HepG2 (cell line): ENCODE results near the gene FGFR3. TPM values are rescaled to one million over a fixed set of nuclear protein-coding genes. Genes with fewer than 3 reads are reported as not detected.

Experiments used
- IRF9 ChIP-seq: sonication (generic); formaldehyde crosslinking; IDR thresholded peaks from 2 replicates; pipeline ENCODE4 v1.8.0; 2022; ENCODE audit warnings: missing genetic modification reagents, mild to moderate bottlenecking, borderline replicate concordance
- NFKB2 ChIP-seq: sonication (generic); formaldehyde crosslinking; IDR thresholded peaks from 2 replicates; pipeline ENCODE4 v1.4.0; 2020; ENCODE audit warnings: missing genetic modification reagents, borderline replicate concordance
- PAXIP1 ChIP-seq: sonication (generic); formaldehyde crosslinking; conservative IDR thresholded peaks from 2 replicates; pipeline ENCODE4 v1.4.0; 2020; ENCODE audit warnings: mild to moderate bottlenecking, missing genetic modification reagents, moderate library complexity
- TAF1 ChIP-seq: sonication (generic); formaldehyde crosslinking; IDR thresholded peaks from 2 replicates; pipeline ENCODE4 v1.4.0; 2020; ENCODE audit warnings: missing genetic modification reagents
- THAP9 ChIP-seq: sonication (generic); formaldehyde crosslinking; IDR thresholded peaks from 2 replicates; pipeline ENCODE4; 2020; ENCODE audit warnings: missing genetic modification reagents, mild to moderate bottlenecking, borderline replicate concordance
- ZNF383 ChIP-seq: sonication (generic); formaldehyde crosslinking; IDR thresholded peaks from 2 replicates; pipeline ENCODE4 v1.4.0; 2020; ENCODE audit warnings: missing genetic modification reagents, mild to moderate bottlenecking, borderline replicate concordance
- ZNF44 ChIP-seq: sonication (generic); formaldehyde crosslinking; IDR thresholded peaks from 2 replicates; pipeline ENCODE4 v1.5.1; 2020; ENCODE audit warnings: mild to moderate bottlenecking, missing genetic modification reagents
- ZNF776 ChIP-seq: sonication (generic); formaldehyde crosslinking; IDR thresholded peaks from 2 replicates; pipeline ENCODE4 v1.4.0; 2020; ENCODE audit warnings: mild to moderate bottlenecking, missing genetic modification reagents
- ZNF788 ChIP-seq: sonication (generic); formaldehyde crosslinking; IDR thresholded peaks from 2 replicates; pipeline ENCODE4 v1.5.0; 2020; ENCODE audit warnings: mild to moderate bottlenecking, missing genetic modification reagents, borderline replicate concordance
- polyA plus RNA-seq, 8 experiments: library from polyadenylated mRNA; depleted of rRNA in 3 of 8; stranded (reverse) in 7 of 8; unstranded in 1 of 8; fragments of >200 nt; fragmentation: Illumina TruSeq in 4 of 8; extraction: Trizol in 4 of 8; gene quantifications; 2 replicates each; pipeline versions ENCODE4 v1.2.1 to v1.2.3, GENCODE V29; 2011 to 2016; ENCODE audit warnings: low read depth in 4 of 8, missing spikeins in 1 of 8, mixed read lengths in 1 of 8; ENCODE audit not compliant: insufficient read depth in 1 of 8
- total RNA-seq, 5 experiments: library from RNA; depleted of rRNA; stranded (reverse); fragments of >200 nt; fragmentation: Illumina TruSeq; extraction: Trizol; gene quantifications; 2 replicates each; pipeline ENCODE4 v1.2.3, GENCODE V29; 2016; ENCODE audit warnings: low read depth in 1 of 5
- TF ChIP-seq, protein P1 (sequence below): sonication (generic); formaldehyde crosslinking; conservative IDR thresholded peaks from 2 replicates; pipeline ENCODE4 v1.8.0; 2022; ENCODE audit warnings: mild to moderate bottlenecking, moderate library complexity, missing genetic modification reagents
- TF ChIP-seq, protein P2 (sequence below): IDR thresholded peaks from 2 replicates; pipeline ENCODE4 v1.6.1; 2016; ENCODE audit warnings: mild to moderate bottlenecking, missing biosample characterization, missing genetic modification reagents
- TF ChIP-seq, protein P3 (sequence below): sonication (generic); formaldehyde crosslinking; IDR thresholded peaks from 2 replicates; pipeline ENCODE4 v1.4.0; 2020; ENCODE audit warnings: mild to moderate bottlenecking, missing genetic modification reagents, borderline replicate concordance

FGFR3 gene
- total and polyA plus RNA-seq, 2 of the 13 experiments (the other 11 are each of a cell fraction or from before 2014, with no cell fraction given): 103 to 109 TPM

GRCh38 chr4:1802151-1802715 lies 9.1 kb downstream of the FGFR3 start (continued):
- TF ChIP-seq, protein P1, sequence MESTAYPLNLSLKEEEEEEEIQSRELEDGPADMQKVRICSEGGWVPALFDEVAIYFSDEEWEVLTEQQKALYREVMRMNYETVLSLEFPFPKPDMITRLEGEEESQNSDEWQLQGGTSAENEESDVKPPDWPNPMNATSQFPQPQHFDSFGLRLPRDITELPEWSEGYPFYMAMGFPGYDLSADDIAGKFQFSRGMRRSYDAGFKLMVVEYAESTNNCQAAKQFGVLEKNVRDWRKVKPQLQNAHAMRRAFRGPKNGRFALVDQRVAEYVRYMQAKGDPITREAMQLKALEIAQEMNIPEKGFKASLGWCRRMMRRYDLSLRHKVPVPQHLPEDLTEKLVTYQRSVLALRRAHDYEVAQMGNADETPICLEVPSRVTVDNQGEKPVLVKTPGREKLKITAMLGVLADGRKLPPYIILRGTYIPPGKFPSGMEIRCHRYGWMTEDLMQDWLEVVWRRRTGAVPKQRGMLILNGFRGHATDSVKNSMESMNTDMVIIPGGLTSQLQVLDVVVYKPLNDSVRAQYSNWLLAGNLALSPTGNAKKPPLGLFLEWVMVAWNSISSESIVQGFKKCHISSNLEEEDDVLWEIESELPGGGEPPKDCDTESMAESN: no peak; the same call in 1 of the 2 replicates
- peak; percentile 94 for TF ChIP-seq PAXIP1 (CRISPR knock-in tag)
- TF ChIP-seq NFKB2 (CRISPR knock-in tag): no peak; the same call in 1 of the 2 replicates
- TF ChIP-seq, protein P2, sequence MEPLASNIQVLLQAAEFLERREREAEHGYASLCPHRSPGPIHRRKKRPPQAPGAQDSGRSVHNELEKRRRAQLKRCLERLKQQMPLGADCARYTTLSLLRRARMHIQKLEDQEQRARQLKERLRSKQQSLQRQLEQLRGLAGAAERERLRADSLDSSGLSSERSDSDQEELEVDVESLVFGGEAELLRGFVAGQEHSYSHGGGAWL: no peak
- TF ChIP-seq ZNF788: peak; percentile 72; the same call in 1 of the 2 replicates
- TF ChIP-seq, protein P3, sequence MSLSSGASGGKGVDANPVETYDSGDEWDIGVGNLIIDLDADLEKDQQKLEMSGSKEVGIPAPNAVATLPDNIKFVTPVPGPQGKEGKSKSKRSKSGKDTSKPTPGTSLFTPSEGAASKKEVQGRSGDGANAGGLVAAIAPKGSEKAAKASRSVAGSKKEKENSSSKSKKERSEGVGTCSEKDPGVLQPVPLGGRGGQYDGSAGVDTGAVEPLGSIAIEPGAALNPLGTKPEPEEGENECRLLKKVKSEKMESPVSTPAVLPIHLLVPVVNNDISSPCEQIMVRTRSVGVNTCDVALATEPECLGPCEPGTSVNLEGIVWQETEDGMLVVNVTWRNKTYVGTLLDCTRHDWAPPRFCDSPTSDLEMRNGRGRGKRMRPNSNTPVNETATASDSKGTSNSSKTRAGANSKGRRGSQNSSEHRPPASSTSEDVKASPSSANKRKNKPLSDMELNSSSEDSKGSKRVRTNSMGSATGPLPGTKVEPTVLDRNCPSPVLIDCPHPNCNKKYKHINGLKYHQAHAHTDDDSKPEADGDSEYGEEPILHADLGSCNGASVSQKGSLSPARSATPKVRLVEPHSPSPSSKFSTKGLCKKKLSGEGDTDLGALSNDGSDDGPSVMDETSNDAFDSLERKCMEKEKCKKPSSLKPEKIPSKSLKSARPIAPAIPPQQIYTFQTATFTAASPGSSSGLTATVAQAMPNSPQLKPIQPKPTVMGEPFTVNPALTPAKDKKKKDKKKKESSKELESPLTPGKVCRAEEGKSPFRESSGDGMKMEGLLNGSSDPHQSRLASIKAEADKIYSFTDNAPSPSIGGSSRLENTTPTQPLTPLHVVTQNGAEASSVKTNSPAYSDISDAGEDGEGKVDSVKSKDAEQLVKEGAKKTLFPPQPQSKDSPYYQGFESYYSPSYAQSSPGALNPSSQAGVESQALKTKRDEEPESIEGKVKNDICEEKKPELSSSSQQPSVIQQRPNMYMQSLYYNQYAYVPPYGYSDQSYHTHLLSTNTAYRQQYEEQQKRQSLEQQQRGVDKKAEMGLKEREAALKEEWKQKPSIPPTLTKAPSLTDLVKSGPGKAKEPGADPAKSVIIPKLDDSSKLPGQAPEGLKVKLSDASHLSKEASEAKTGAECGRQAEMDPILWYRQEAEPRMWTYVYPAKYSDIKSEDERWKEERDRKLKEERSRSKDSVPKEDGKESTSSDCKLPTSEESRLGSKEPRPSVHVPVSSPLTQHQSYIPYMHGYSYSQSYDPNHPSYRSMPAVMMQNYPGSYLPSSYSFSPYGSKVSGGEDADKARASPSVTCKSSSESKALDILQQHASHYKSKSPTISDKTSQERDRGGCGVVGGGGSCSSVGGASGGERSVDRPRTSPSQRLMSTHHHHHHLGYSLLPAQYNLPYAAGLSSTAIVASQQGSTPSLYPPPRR (CRISPR knock-in tag): peak; percentile 81; the same call in 1 of the 2 replicates
- no peak for TF ChIP-seq ZNF383 (CRISPR knock-in tag)
- TF ChIP-seq TAF1: peak; percentile 23; the same call in 1 of the 2 replicates
- TF ChIP-seq ZNF44 (CRISPR knock-in tag): no peak
- TF ChIP-seq ZNF776 (CRISPR knock-in tag): 0 out of 2 replicates have a peak, but pooled peaks have one; percentile 8
- TF ChIP-seq THAP9 (CRISPR knock-in tag): peak; percentile 47; the same call in 1 of the 2 replicates
- TF ChIP-seq IRF9 (CRISPR knock-in tag): peak; percentile 16; the same call in 1 of the 2 replicates
